Sigmoid colon (tissue), 7 donors: ENCODE results near the gene ABCA9. TPM values are rescaled to one million over a fixed set of nuclear protein-coding genes. Genes with fewer than 3 reads are reported as not detected.
A peak's percentile ranks its signal among the peaks of the same experiment; 100 is the strongest.

ENCODE experiments used
- DNase-seq: peaks from one replicate; pipeline ENCODE4 v3.0.0-alpha.2; 2019
- H3K27ac ChIP-seq, 4 donors: fragments of 200-600 bp; sonication (generic); one replicate each; pipeline ENCODE4 v1.5.1; 2016 to 2019; ENCODE audit warnings: mild to moderate bottlenecking in 1 of 4
- H3K27me3 ChIP-seq, 3 donors: fragments of 200-600 bp; sonication (generic); one replicate each; pipeline ENCODE4 v1.5.1; 2019; ENCODE audit warnings: mild to moderate bottlenecking in 1 of 3
- H3K36me3 ChIP-seq, 4 donors: fragments of 200-600 bp; sonication (generic); one replicate each; pipeline ENCODE4 v1.5.1; 2016 to 2019
- H3K4me1 ChIP-seq, 4 donors: fragments of 200-600 bp; sonication (generic); one replicate each; pipeline ENCODE4 v1.5.1; 2017 to 2019
- H3K4me3 ChIP-seq, 4 donors: fragments of 200-600 bp; sonication (generic); one replicate each; pipeline ENCODE4 v1.5.1; 2017 to 2019; ENCODE audit warnings: mild to moderate bottlenecking in 2 of 4, moderate library complexity in 1 of 4
- H3K9me3 ChIP-seq, 4 donors: fragments of 200-600 bp in 3 of 4; sonication (generic) in 3 of 4; one replicate each; pipeline versions ENCODE4 v1.5.1 to v1.6.1; 2013 to 2019
- CTCF ChIP-seq, 4 experiments: fragments of 450-650 bp in 3 of 4; fragments of 200-600 bp in 1 of 4; IDR thresholded peaks; one replicate each; pipeline ENCODE4 v1.5.1; 2016 to 2019; ENCODE audit warnings: antibody characterized with exemption in 4 of 4, mild to moderate bottlenecking in 3 of 4, moderate library complexity in 2 of 4
- EP300 ChIP-seq, 4 donors: sonication (generic); formaldehyde crosslinking; IDR thresholded peaks; one replicate each; pipeline ENCODE4 v1.6.1; 2017; ENCODE audit warnings: antibody characterized with exemption in 4 of 4
- POLR2A ChIP-seq, 2 donors: fragments of 450-650 bp; IDR thresholded peaks; one replicate each; pipeline ENCODE4 v1.6.1; 2016; ENCODE audit warnings: antibody characterized with exemption in 2 of 2, mild to moderate bottlenecking in 2 of 2, moderate library complexity in 2 of 2
- POLR2AphosphoS5 ChIP-seq, 4 donors: sonication (generic); formaldehyde crosslinking; IDR thresholded peaks; one replicate each; pipeline ENCODE4 v1.6.1; 2017; ENCODE audit warnings: antibody characterized with exemption in 4 of 4
- WGBS, 2 donors: extraction: QIAGEN DNeasy Blood & Tissue Kit; methylation state at CpG; one replicate each; pipeline ENCODE4 v1.1.7; 2013; 5-methylcytosine and 5-hydroxymethylcytosine counted together
- intact Hi-C: fragments of 100-400 bp; cut with DNase I; formaldehyde crosslinking; loops from one replicate; pipeline ENCODE4 v1.15.1; 2023
- polyA plus RNA-seq, 3 donors: library from polyadenylated mRNA; stranded (reverse); fragments of 200-250 nt; gene quantifications; one replicate each; pipeline ENCODE4 v1.2.3, GENCODE V29; 2013
- total RNA-seq, 4 donors: library from RNA; depleted of rRNA; stranded (reverse); fragments of >200 nt; gene quantifications; one replicate each; pipeline ENCODE4 v1.1.0, GENCODE V29; 2016
- donor health status: healthy with polysubstance abuse.
- donor health status: Bipolar disorder and iron deficiency.
- donor health status: healthy.

The ABCA9 gene
- total and polyA plus RNA-seq, 7 donors, result 0.23 to 74.5 (median 11.1) TPM

DNA sequence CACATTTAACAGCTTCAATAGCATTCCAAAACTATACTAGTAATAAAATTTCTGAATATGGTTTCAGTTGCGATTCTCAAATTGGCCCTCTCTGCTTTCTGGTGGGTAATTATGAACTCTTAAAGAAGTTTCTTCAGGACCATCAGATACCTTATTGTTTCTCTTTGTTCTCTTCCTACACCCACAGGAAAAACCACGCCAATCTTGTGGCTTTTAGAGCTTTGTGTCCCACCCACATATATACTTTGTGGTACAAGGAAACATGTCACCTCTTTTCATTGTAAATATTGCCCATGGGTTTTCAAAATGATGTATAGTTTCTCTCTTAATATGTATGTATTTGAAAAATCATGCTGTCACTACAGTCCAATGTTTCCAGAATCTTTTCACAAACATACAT lies 12.1 kb downstream of the ABCA9 start:
- DNase-seq, result no peak
- Histone ChIP-seq H3K27me3 (no peaks in the 10 kb centered on the region), H3K9me3 (no peaks in the 10 kb centered on the region), H3K4me1 (no peaks in the 10 kb centered on the region), H3K27ac (peak overlapping the region in 2 of 4 donors; percentile 9 to 53), H3K36me3 (peaks cover 0 to 4% (median 0%) of the 10 kb centered on the region in 4 donors), H3K4me3 (no peak overlapping the region)
- intact Hi-C loops, result no loop called here
- no peak for TF ChIP-seq EP300 (IDR thresholded peaks at IDR 0.05)
- no peak for TF ChIP-seq POLR2AphosphoS5 (IDR thresholded peaks at IDR 0.05)
- no peak for TF ChIP-seq CTCF (IDR thresholded peaks at IDR 0.05)
- no peak for TF ChIP-seq POLR2A (IDR thresholded peaks at IDR 0.05)
- 68 to 86% methylated on average over 2 of the region's 2 CpGs for WGBS, 2 donors

GRCh38 chr17:69047368-69048263 lies 13.1 kb downstream of the ABCA9 start:
- intact Hi-C loops, result no loop called here
- 12 to 29% methylated on average over 3 of the region's 3 CpGs for WGBS, 2 donors
- no peak for TF ChIP-seq POLR2A (IDR thresholded peaks at IDR 0.05)
- TF ChIP-seq POLR2AphosphoS5 (IDR thresholded peaks at IDR 0.05), result peak; percentile 13 to 54 (median 32)
- peak in 1 of 4 donors; percentile 18 for TF ChIP-seq EP300 (IDR thresholded peaks at IDR 0.05)
- Histone ChIP-seq H3K4me1 (no peaks in the 10 kb centered on the region), H3K27me3 (no peaks in the 10 kb centered on the region), H3K4me3 (no peak overlapping the region), H3K9me3 (no peaks in the 10 kb centered on the region), H3K27ac (peak overlapping the region in 3 of 4 donors; percentile 17 to 53 (median 51)), H3K36me3 (peaks cover 0 to 4% (median 0%) of the 10 kb centered on the region in 4 donors)
- DNase-seq, result peak; percentile 87

- Histone ChIP-seq H3K9me3 (no peaks in the 10 kb centered on the region), H3K4me1 (no peaks in the 10 kb centered on the region), H3K27ac (peak overlapping the region in 1 of 4 donors; percentile 53), H3K4me3 (no peak overlapping the region), H3K36me3 (peaks cover 0 to 4% (median 0%) of the 10 kb centered on the region in 4 donors), H3K27me3 (no peaks in the 10 kb centered on the region)
- WGBS, 2 donors, result 88 to 91% methylated on average over 4 of the region's 4 CpGs
- intact Hi-C loops, result no loop called here
- no peak for DNase-seq
- TF ChIP-seq CTCF (IDR thresholded peaks at IDR 0.05) (no peak), POLR2AphosphoS5 (IDR thresholded peaks at IDR 0.05) (no peak), POLR2A (IDR thresholded peaks at IDR 0.05) (no peak), EP300 (IDR thresholded peaks at IDR 0.05) (no peak)
Observed at GRCh38 chr17:69046121-69046807, 14.5 kb downstream of the ABCA9 start.

GRCh38 chr17:69045646-69046045 lies 15.1 kb downstream of the ABCA9 start:
- intact Hi-C loops, result no loop called here
- Histone ChIP-seq H3K27me3 (no peaks in the 10 kb centered on the region), H3K4me1 (no peaks in the 10 kb centered on the region), H3K27ac (no peak overlapping the region), H3K36me3 (peaks cover 0 to 4% (median 0%) of the 10 kb centered on the region in 4 donors), H3K4me3 (no peak overlapping the region), H3K9me3 (no peaks in the 10 kb centered on the region)
- 98% methylated on average over 2 of the region's 2 CpGs for WGBS, 2 donors
- TF ChIP-seq CTCF (IDR thresholded peaks at IDR 0.05) (no peak), POLR2A (IDR thresholded peaks at IDR 0.05) (no peak), POLR2AphosphoS5 (IDR thresholded peaks at IDR 0.05) (no peak), EP300 (IDR thresholded peaks at IDR 0.05) (no peak)
- DNase-seq, result no peak

DNA sequence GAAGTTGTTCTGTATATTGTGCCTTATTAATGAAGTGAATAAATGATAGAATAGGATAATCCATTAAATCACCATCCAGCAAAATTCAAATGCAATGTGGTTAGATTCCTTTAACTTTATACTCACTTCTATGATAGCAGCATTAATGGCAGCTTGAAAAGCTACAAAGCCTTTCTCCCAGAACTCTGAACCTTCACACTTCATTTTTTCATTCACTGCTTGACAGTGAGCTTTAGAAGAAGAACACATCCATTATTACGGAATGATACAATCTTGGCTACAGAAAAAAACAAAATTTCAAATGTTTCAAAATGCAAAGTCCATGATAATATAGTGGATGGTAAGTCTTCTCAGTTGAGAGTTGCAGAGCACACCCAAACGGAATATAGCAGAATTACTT lies 16.4 kb downstream of the ABCA9 start:
- H3K36me3 ChIP-seq, result peaks cover 0 to 4% (median 0%) of the 10 kb centered on the region in 4 donors
- DNase-seq, result no peak
- whole genome bisulfite sequencing, 2 donors, result 97 to 98% methylated on average over 2 of the region's 2 CpGs
- H3K27ac ChIP-seq, result no peak overlapping the region
- no peaks in the 10 kb centered on the region for H3K27me3 ChIP-seq
- intact Hi-C loops, result no loop called here
- no peaks in the 10 kb centered on the region for H3K4me1 ChIP-seq
- no peak for TF ChIP-seq CTCF (IDR thresholded peaks at IDR 0.05)
- TF ChIP-seq EP300 (IDR thresholded peaks at IDR 0.05), result no peak
- TF ChIP-seq POLR2A (IDR thresholded peaks at IDR 0.05), result no peak
- TF ChIP-seq POLR2AphosphoS5 (IDR thresholded peaks at IDR 0.05), result no peak
- H3K9me3 ChIP-seq, result no peaks in the 10 kb centered on the region
- H3K4me3 ChIP-seq, result no peak overlapping the region
